Fibroblast of mammary gland (primary cell): ENCODE results near the gene EPS8.

Source experiments
- DNase-seq: peaks from one replicate; pipeline ENCODE4 v3.0.0-alpha.2; 2010; ENCODE audit warnings: low read depth
- H3K4me3 ChIP-seq: 2 replicates; pipeline ENCODE4 v1.5.1; 2011; ENCODE audit warnings: low read depth, mild to moderate bottlenecking, low read length, moderate library complexity; ENCODE audit not compliant: control insufficient read depth
- CTCF ChIP-seq: conservative IDR thresholded peaks from 2 replicates; pipeline ENCODE4 v1.5.1; 2011; ENCODE audit warnings: low read depth, low read length, inconsistent platforms; ENCODE audit not compliant: control insufficient read depth, insufficient read depth

Gene EPS8

DNA sequence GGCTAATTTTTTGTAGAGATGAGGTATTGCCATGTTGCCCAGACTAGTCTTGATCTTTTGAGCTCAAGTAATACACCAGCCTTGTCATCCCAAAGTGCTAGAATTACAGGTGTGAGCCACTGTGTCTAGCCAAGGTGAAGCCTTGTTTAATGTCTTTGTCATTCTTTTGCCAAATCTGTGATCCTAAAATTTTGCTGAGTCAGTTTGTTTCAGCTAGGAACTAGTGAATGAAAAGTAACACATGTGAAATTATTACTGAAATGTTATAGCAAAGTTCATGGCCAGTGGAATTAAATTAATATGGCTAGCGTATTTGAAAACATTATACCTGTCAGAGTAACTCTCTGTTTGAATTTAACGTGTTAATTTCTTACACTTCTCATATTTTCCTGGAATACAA lies 26.5 kb upstream of the EPS8 start:
- TF ChIP-seq CTCF, result no peak
- no peak for DNase-seq
- no peak overlapping the region for H3K4me3 ChIP-seq

- H3K4me3 ChIP-seq, result no peak overlapping the region
- no peak for TF ChIP-seq CTCF
- DNase-seq, result no peak
Measured at GRCh38 chr12:15811214-15812127, 22.3 kb upstream of the EPS8 start.

DNA sequence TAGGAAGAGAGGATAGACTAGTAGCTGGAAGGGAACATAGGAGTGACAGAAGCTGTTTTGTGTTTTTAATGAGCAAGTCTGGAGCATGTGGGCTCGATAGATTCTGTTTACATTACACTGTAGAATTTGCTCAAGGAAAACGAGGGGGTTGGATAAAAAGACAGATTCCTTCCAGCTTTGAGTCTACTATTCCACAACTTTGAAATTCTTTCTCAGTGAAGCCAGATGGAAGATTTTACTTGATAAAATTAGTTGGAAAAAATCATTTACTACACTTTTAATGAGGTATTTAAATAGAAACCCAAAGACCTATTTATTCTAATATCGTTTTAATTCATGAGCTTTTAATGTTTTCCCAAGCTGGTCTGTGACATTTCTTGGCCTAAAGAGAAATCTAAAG lies 19.5 kb upstream of the EPS8 start:
- no peak overlapping the region for H3K4me3 ChIP-seq
- no peak for DNase-seq
- TF ChIP-seq CTCF, result no peak

DNA sequence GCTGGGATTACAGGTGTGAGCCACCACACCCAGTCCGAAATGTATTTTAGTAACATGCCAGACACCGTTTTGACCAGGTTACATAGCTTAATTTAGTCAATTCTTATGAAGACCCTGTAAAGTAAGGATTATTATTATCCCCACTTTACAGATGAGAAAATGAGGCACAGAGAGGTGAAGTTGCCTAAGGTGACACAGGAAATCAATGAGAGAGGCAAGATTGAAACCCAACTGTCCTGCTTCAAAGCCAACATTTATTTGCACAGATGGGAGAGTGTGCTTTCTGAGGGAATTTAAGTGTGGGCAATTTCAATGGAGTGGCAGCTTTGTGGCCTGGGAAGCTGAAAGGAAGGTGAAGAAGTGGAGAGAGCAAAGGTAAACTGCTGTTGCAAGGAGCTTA lies 19.1 kb upstream of the EPS8 start:
- no peak overlapping the region for H3K4me3 ChIP-seq
- TF ChIP-seq CTCF, result no peak
- DNase-seq, result no peak

- TF ChIP-seq CTCF, result no peak
- H3K4me3 ChIP-seq, result no peak overlapping the region
- DNase-seq, result no peak
Measured at GRCh38 chr12:15806826-15807225, 17.6 kb upstream of the EPS8 start.

DNA sequence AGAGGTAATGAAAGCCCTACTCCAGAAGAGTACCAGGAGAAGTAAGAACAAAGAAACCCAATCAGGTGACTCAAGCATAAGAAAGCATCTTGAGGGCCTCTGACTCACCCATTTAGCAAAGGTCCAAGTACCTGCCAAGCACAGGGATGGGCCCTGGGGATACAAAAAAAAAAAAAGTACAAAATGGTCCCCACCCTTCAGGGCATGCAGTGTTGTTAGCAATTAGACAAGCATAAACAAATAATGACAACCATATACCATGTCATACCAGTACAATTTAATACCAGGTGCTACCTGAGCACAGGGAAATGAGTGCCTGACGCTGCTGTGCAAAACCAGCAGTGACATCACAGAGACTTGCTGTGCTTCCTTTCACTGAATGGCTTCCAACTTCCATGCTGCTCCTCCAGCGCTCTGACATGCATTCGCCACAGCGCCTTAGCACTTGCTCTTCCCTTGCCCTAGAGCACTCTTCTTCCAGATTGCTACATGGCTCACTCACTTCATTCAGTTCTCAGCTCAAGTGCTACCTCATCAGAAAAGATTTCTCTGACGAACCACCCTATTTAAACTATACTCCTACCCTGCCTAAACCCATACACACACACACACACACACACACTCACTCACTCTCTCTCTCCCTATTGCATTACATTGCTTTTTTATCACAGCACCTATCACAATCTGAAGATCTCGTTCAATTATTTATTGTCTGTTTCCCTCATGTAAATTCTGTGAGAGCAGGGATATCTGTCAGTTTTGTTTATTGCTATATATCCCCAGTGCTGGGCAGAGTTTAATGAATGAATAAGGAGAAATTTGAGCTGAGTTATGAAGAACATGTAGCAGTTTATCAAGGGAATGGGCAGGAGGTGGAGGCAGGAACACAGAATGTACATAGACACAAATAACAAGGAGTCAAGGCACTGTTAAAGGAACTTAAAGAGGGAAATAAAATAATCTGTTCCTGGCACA lies 12.9 kb upstream of the EPS8 start:
- no peak for TF ChIP-seq CTCF
- no peak overlapping the region for H3K4me3 ChIP-seq
- DNase-seq, result no peak
